ENCODE results near the gene AMN. TPM values are rescaled to one million over a fixed set of nuclear protein-coding genes. Genes with fewer than 3 reads are reported as not detected.

The AMN gene
- polyA plus RNA-seq, 3 donors, result 0.09 TPM; not detected in 2

DNA sequence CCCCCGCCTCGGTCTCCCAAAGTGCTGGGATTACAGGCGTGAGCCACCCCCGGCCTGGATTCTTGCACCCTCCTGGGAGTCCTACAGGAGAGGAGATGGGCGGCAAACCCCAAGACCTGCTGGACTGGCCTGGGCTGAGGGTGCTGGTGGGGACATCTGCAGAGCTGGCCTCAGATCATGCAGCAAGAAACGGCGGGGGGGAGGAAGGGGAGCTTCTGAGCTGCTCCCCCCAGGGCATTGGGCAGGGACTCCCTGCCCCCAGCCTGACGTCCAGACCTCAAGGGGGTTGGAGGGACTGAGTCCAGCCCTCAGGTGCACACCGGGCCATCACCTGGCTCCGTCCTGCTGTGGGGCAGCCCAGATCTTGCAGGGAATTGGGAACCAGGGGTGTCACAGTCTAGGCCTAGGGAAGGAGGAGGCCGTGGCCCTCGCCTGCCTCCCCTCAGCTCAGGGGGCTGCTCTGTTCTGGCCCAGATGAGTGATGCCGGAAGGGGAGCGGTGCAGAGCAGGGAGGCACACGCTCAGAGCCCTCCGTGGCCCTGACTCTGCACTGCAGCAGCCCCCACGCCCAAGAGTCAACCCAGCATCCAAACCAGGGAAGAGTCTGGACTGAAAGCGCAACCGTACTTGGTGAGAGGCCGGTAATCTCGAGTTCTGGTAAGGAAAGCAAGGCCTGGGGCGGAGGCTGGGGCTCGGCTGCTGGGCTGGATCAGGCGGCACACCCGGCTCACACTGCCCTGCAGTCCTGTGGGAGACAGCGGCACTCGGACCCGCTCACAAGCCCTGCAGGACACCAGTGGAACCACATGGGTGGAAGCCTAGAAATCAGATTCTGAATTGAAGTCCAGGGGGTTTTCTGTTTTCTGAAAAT, 8.9 kb upstream of the AMN start:
- peaks cover 0 to 4% (median 0%) of the 10 kb centered on the region in 7 donors for H3K9me3 Mint-ChIP-seq
- whole genome bisulfite sequencing (ENCODE audit: insufficient coverage), result 97% methylated on average over 24 of the region's 28 CpGs
- H3K4me3 ChIP-seq (replicated peaks in 1 of 3; ENCODE audit: low read depth in 2 of 3, low read length in 3 of 3), result no peak overlapping the region
- H3K27ac ChIP-seq (ENCODE audit: low read depth in 1 of 2, low read length in 2 of 2), result no peak overlapping the region
- peaks cover 6 to 18% of the 10 kb centered on the region in 2 donors for H3K36me3 ChIP-seq (replicated peaks in 1 of 2; ENCODE audit: control insufficient read depth in 1 of 2, insufficient read depth in 2 of 2, low read length in 2 of 2)
- H3K27me3 Mint-ChIP-seq (ENCODE audit: low read depth in 3 of 3), result peaks cover 0 to 5% (median 0%) of the 10 kb centered on the region in 3 donors
- H3K4me1 ChIP-seq (ENCODE audit: control insufficient read depth in 1 of 2, insufficient read depth in 2 of 2, low read length in 2 of 2), result no peaks in the 10 kb centered on the region
- no peak for DNase-seq
- TF ChIP-seq, protein P1, sequence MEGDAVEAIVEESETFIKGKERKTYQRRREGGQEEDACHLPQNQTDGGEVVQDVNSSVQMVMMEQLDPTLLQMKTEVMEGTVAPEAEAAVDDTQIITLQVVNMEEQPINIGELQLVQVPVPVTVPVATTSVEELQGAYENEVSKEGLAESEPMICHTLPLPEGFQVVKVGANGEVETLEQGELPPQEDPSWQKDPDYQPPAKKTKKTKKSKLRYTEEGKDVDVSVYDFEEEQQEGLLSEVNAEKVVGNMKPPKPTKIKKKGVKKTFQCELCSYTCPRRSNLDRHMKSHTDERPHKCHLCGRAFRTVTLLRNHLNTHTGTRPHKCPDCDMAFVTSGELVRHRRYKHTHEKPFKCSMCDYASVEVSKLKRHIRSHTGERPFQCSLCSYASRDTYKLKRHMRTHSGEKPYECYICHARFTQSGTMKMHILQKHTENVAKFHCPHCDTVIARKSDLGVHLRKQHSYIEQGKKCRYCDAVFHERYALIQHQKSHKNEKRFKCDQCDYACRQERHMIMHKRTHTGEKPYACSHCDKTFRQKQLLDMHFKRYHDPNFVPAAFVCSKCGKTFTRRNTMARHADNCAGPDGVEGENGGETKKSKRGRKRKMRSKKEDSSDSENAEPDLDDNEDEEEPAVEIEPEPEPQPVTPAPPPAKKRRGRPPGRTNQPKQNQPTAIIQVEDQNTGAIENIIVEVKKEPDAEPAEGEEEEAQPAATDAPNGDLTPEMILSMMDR (IDR thresholded peaks at IDR 0.05), result no peak
- H4K20me1 ChIP-seq (ENCODE audit: insufficient read depth, low read length), result peaks cover 54% of the 10 kb centered on the region
- H3K4me3 Mint-ChIP-seq, result no peak overlapping the region
- H3K9ac ChIP-seq (ENCODE audit: insufficient read depth, low read length, poor library complexity, severe bottlenecking), result no peak overlapping the region
- H3K27ac Mint-ChIP-seq, result no peak overlapping the region
- no peaks in the 10 kb centered on the region for H3K79me2 ChIP-seq (ENCODE audit: insufficient read depth, low read length)
- no peak overlapping the region for H3K4me2 ChIP-seq (replicated peaks; ENCODE audit: extremely low read depth, low read length, poor library complexity, severe bottlenecking)
- H2AFZ ChIP-seq (ENCODE audit: insufficient read depth, low read depth, low read length, poor library complexity, severe bottlenecking), result no peak overlapping the region
- H3K4me1 Mint-ChIP-seq, result no peaks in the 10 kb centered on the region
- no peaks in the 10 kb centered on the region for H3K27me3 ChIP-seq (ENCODE audit: control insufficient read depth in 2 of 2, insufficient read depth in 2 of 2, low read length in 2 of 2)
- intact Hi-C loops (cut with micrococcal nuclease), result no loop called here
- no peaks in the 10 kb centered on the region for H3K9me3 ChIP-seq (replicated peaks in 1 of 2; ENCODE audit: control insufficient read depth in 1 of 2, insufficient read depth in 1 of 2, low read length in 2 of 2)
- peaks cover 11 to 27% of the 10 kb centered on the region in 2 donors for H3K36me3 Mint-ChIP-seq

DNA sequence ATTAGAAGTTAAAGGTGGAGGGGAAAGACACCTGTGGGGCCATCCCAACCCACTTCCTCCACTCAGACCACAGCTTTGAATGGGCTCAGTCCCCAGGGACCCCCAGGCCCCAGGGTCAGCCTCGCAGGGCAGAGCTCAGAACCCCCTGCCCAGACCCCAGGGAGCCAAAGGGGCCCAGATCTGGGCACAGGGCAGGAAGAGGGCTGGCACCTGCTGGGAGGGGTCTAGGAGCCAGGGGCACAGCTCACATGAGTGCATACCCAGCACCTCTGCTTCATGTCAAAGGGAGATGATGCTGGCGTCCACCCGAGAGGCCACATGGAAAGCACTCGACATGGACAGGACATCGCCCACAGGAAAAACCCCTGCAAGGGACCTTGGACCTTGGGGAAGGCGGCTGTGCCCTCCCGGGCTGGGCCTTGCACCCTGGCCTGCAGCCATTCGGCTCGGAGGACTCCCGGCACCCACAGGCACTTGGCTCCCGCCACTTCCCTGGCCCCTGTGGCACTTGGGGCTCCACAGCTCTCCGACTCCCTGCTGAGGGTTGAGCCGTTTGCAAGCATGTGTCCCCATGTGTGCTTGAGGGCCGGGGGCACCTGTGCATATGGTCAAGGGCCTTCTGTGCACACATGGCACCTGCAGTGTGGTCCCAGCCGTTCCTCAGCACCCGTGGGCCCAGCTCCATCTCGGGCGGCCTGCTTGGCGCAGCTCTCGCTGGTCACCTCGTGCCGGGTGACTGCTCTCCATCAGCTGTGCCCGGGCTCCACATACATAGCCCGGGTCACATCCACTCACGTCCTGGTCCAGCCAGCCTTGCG, 7.8 kb upstream of the AMN start:
- H3K9ac ChIP-seq (ENCODE audit: insufficient read depth, low read length, poor library complexity, severe bottlenecking), result no peak overlapping the region
- 97% methylated on average over 25 of the region's 26 CpGs for WGBS (ENCODE audit: insufficient coverage)
- H3K27me3 ChIP-seq (ENCODE audit: control insufficient read depth in 2 of 2, insufficient read depth in 2 of 2, low read length in 2 of 2), result no peaks in the 10 kb centered on the region
- peaks cover 6 to 18% of the 10 kb centered on the region in 2 donors for H3K36me3 ChIP-seq (replicated peaks in 1 of 2; ENCODE audit: control insufficient read depth in 1 of 2, insufficient read depth in 2 of 2, low read length in 2 of 2)
- Mint-ChIP-seq H3K27ac (no peak overlapping the region), H3K36me3 (peaks cover 11 to 27% of the 10 kb centered on the region in 2 donors), H3K27me3 (ENCODE audit: low read depth in 3 of 3) (peaks cover 0 to 3% (median 0%) of the 10 kb centered on the region in 3 donors), H3K4me1 (no peaks in the 10 kb centered on the region), H3K9me3 (peaks cover 0 to 4% (median 0%) of the 10 kb centered on the region in 7 donors), H3K4me3 (no peak overlapping the region)
- no peaks in the 10 kb centered on the region for H3K9me3 ChIP-seq (replicated peaks in 1 of 2; ENCODE audit: control insufficient read depth in 1 of 2, insufficient read depth in 1 of 2, low read length in 2 of 2)
- peaks cover 44% of the 10 kb centered on the region for H4K20me1 ChIP-seq (ENCODE audit: insufficient read depth, low read length)
- no peak overlapping the region for H3K27ac ChIP-seq (ENCODE audit: low read depth in 1 of 2, low read length in 2 of 2)
- TF ChIP-seq, protein P1 (IDR thresholded peaks at IDR 0.05), result no peak
- DNase-seq, result no peak
- intact Hi-C loops (cut with micrococcal nuclease), result loop anchor here in 1 of 2 donors (5.0 kb wide), 1 partner anchor 217 kb away; no protein-coding TSS in a partner anchor
- H3K79me2 ChIP-seq (ENCODE audit: insufficient read depth, low read length), result no peaks in the 10 kb centered on the region
- no peaks in the 10 kb centered on the region for H3K4me1 ChIP-seq (ENCODE audit: control insufficient read depth in 1 of 2, insufficient read depth in 2 of 2, low read length in 2 of 2)
- H2AFZ ChIP-seq (ENCODE audit: insufficient read depth, low read depth, low read length, poor library complexity, severe bottlenecking), result no peak overlapping the region
- no peak overlapping the region for H3K4me2 ChIP-seq (replicated peaks; ENCODE audit: extremely low read depth, low read length, poor library complexity, severe bottlenecking)
- H3K4me3 ChIP-seq (replicated peaks in 1 of 3; ENCODE audit: low read depth in 2 of 3, low read length in 3 of 3), result no peak overlapping the region

Measured in CD14-positive monocyte (primary cell).